Cardiac muscle cell (in vitro differentiated cells and primary cell): ENCODE data around the gene SMAD6. TPM values are rescaled to one million over a fixed set of nuclear protein-coding genes. Genes with fewer than 3 reads are reported as not detected.

Experiments
- DNase-seq, 2 donors: peaks; one replicate each; pipeline versions ENCODE4 v3.0.0 to v3.0.0-alpha.2; 2010 to 2017; ENCODE audit warnings: low read depth in 1 of 2, low spot score in 1 of 2
- H3K27ac ChIP-seq: fragments of 200-600 bp; sonication (generic); 2 replicates; pipeline ENCODE4 v1.5.1; 2016
- H3K27me3 ChIP-seq: fragments of 200-600 bp; sonication (generic); 2 replicates; pipeline ENCODE4 v1.6.0; 2016; ENCODE audit warnings: control low read depth
- H3K36me3 ChIP-seq: fragments of 200-600 bp; sonication (generic); 2 replicates; pipeline ENCODE4 v1.5.1; 2016; ENCODE audit warnings: control low read depth
- H3K4me1 ChIP-seq: fragments of 200-600 bp; sonication (generic); 2 replicates; pipeline ENCODE4 v1.8.1; 2017; ENCODE audit warnings: low read depth, mild to moderate bottlenecking, mixed run types
- H3K4me3 ChIP-seq: fragments of 200-600 bp; sonication (generic); 2 replicates; pipeline ENCODE4 v1.5.1; 2016; ENCODE audit warnings: mild to moderate bottlenecking
- H3K9me3 ChIP-seq: fragments of 200-600 bp; sonication (generic); 2 replicates; pipeline ENCODE4 v1.5.1; 2017; ENCODE audit warnings: low read depth, mild to moderate bottlenecking, control low read depth
- polyA plus RNA-seq: library from polyadenylated mRNA; unstranded; fragments of >200 nt; fragmentation: Nextera tagmentation; extraction: Ambion mirVana; gene quantifications from 2 replicates; pipeline ENCODE4 v1.2.1, GENCODE V29; 2016
- total RNA-seq: library from RNA; depleted of rRNA; stranded (reverse); fragments of >200 nt; gene quantifications from 2 replicates; pipeline ENCODE4 v1.2.3, GENCODE V29; 2016
- TF ChIP-seq, protein P1 (sequence below): IDR thresholded peaks from 2 replicates; pipeline ENCODE4 v1.5.1; 2012; ENCODE audit warnings: low read depth, mild to moderate bottlenecking, low read length

Gene SMAD6
- total and polyA plus RNA-seq, 2 experiments from 2014 or later = 106 to 274 TPM

DNA sequence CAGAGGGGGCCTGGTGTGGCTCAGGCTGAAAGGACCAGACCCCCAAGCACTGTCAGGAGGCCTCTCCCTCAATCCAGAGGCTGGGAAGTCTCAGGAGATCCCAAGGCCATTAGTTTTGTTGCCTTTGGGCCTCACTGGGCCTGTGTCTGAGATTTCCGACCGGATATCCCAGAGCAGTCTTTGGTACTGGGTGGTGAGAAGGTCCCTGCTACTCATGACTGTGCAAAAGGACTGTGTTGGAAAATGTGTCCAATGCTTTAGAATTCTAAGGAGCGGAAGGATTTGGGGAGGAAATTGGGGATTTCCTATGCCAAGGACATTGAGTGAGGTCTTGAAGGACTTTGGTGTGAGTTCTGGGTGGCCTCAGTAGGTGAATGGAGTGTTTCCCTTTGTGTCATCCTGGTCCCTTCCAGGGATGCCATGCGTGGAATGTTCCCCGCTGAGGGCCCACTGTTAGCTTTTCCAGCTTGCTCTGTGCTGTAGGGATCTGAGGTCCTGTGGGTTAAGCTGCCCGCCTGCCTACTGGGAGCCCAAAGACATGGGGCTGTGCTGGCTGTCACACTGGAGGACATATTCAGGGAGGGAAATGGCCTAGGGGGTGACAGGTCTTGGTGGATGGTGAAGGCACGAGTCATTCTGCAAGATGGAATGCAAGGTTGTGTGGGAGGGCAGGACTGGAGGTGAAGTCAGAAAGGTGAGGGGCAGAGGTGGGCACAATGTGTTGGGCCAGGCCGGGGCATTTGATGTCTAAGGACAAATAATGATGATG, 16.4 kb downstream of the SMAD6 start:
- no peak for DNase-seq
- Histone ChIP-seq H3K4me3 (no peak overlapping the region), H3K9me3 (no peaks in the 10 kb centered on the region), H3K36me3 (peaks cover 72% of the 10 kb centered on the region), H3K4me1 (peaks cover 84% of the 10 kb centered on the region), H3K27me3 (no peaks in the 10 kb centered on the region), H3K27ac (peak overlapping the region; percentile 90)
- TF ChIP-seq, protein P1, sequence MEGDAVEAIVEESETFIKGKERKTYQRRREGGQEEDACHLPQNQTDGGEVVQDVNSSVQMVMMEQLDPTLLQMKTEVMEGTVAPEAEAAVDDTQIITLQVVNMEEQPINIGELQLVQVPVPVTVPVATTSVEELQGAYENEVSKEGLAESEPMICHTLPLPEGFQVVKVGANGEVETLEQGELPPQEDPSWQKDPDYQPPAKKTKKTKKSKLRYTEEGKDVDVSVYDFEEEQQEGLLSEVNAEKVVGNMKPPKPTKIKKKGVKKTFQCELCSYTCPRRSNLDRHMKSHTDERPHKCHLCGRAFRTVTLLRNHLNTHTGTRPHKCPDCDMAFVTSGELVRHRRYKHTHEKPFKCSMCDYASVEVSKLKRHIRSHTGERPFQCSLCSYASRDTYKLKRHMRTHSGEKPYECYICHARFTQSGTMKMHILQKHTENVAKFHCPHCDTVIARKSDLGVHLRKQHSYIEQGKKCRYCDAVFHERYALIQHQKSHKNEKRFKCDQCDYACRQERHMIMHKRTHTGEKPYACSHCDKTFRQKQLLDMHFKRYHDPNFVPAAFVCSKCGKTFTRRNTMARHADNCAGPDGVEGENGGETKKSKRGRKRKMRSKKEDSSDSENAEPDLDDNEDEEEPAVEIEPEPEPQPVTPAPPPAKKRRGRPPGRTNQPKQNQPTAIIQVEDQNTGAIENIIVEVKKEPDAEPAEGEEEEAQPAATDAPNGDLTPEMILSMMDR = no peak

DNA sequence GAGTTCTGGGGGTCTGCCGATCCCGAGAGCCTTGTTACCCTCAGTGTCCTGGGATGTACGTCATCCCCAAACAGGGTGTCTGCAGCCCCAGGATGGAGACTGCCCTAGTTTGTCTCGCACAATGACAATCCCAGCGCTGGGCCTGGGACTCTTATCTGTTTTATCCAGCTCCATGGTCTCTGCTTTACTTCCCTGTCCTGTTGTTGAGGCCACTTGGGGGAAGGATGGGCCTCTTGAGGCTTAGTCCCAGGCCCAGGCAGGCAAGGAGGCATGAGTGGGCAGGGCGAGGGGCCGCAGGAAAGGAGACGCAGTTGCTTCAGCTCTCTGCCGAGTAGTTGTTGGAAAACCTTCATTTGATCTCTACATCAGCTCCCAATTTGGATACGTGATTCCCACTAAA, 17.4 kb downstream of the SMAD6 start:
- TF ChIP-seq, protein P1 = no peak
- H3K27me3 ChIP-seq = no peaks in the 10 kb centered on the region
- H3K4me1 ChIP-seq = peaks cover 84% of the 10 kb centered on the region
- peak overlapping the region; percentile 90 for H3K27ac ChIP-seq
- H3K4me3 ChIP-seq = no peak overlapping the region
- peaks cover 72% of the 10 kb centered on the region for H3K36me3 ChIP-seq
- no peaks in the 10 kb centered on the region for H3K9me3 ChIP-seq
- no peak for DNase-seq

- H3K36me3 ChIP-seq = peaks cover 73% of the 10 kb centered on the region
Measured at GRCh38 chr15:66720206-66721010, 18.4 kb downstream of the SMAD6 start.

GRCh38 chr15:66721020-66721419, 19.0 kb downstream of the SMAD6 start:
- Histone ChIP-seq H3K36me3 (peaks cover 72% of the 10 kb centered on the region), H3K4me1 (peaks cover 74% of the 10 kb centered on the region), H3K27me3 (no peaks in the 10 kb centered on the region), H3K27ac (peak overlapping the region; percentile 90), H3K4me3 (no peak overlapping the region), H3K9me3 (no peaks in the 10 kb centered on the region)
- no peak for DNase-seq
- TF ChIP-seq, protein P1 = no peak

More at GRCh38 chr15:66720206-66721010, 18.4 kb downstream of the SMAD6 start:
- TF ChIP-seq, protein P1 = no peak
- Histone ChIP-seq H3K9me3 (no peaks in the 10 kb centered on the region), H3K27me3 (no peaks in the 10 kb centered on the region), H3K4me1 (peaks cover 78% of the 10 kb centered on the region), H3K27ac (peak overlapping the region; percentile 90), H3K4me3 (no peak overlapping the region)
- peak in 1 of 2 donors; percentile 69 for DNase-seq

DNA sequence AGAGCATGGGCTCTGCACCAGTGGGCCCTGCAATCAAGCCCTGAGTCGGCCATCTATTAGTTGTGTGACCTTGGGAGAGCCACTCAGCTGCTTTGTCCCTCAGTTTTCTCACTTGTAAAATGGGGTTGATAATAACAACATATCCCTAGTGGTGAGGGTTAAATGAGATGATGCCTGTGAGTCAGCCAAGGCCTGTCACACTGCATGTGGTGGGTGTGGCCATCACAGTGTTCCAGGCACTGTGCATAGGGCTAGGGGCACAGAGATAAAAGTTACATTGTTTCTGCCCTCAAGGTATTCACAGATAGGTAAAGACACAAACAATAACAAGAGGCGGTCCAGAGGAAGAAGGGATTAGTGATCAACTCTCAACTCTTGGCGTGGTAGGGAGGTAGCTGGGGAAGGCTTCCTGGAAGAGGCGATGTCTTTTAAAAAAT, 19.5 kb downstream of the SMAD6 start:
- no peak overlapping the region for H3K4me3 ChIP-seq

More for the DNA sequence above, 19.5 kb downstream of the SMAD6 start:
- Histone ChIP-seq H3K4me1 (peaks cover 69% of the 10 kb centered on the region), H3K27me3 (no peaks in the 10 kb centered on the region), H3K9me3 (no peaks in the 10 kb centered on the region), H3K36me3 (peaks cover 71% of the 10 kb centered on the region), H3K27ac (peak overlapping the region; percentile 90)
- TF ChIP-seq, protein P1 = no peak
- no peak for DNase-seq
